ENCODE data around the gene DQX1.

GRCh38 chr2:74482801-74483674 lies 43.0 kb downstream of the DQX1 start, which contains the start of the genes CCDC142 and TTC31:
- TF ChIP-seq CTCF (IDR thresholded peaks at IDR 0.05; ENCODE audit: low read depth, low read length, missing input control) (peak; percentile 91), HNF4A (conservative IDR thresholded peaks at IDR 0.05) (peak; percentile 90 to 92), GABPA (IDR thresholded peaks at IDR 0.05 in 1 of 2, conservative IDR thresholded peaks at IDR 0.05 in 1 of 2) (peak; percentile 88 to 98), YY1 (IDR thresholded peaks at IDR 0.05) (peak; percentile 100), RXRA (IDR thresholded peaks at IDR 0.05) (peak; percentile 74 to 83), EGR1 (IDR thresholded peaks at IDR 0.05; ENCODE audit: low read depth in 2 of 2) (no peak), RAD21 (IDR thresholded peaks at IDR 0.05) (peak; percentile 89 to 92), ZBTB33 (IDR thresholded peaks at IDR 0.05) (peak; percentile 97), FOXA1 (IDR thresholded peaks at IDR 0.05) (no peak), JUND (IDR thresholded peaks at IDR 0.05) (peak in 1 of 2 donors; percentile 9)
- TF ChIP-seq, protein P1, sequence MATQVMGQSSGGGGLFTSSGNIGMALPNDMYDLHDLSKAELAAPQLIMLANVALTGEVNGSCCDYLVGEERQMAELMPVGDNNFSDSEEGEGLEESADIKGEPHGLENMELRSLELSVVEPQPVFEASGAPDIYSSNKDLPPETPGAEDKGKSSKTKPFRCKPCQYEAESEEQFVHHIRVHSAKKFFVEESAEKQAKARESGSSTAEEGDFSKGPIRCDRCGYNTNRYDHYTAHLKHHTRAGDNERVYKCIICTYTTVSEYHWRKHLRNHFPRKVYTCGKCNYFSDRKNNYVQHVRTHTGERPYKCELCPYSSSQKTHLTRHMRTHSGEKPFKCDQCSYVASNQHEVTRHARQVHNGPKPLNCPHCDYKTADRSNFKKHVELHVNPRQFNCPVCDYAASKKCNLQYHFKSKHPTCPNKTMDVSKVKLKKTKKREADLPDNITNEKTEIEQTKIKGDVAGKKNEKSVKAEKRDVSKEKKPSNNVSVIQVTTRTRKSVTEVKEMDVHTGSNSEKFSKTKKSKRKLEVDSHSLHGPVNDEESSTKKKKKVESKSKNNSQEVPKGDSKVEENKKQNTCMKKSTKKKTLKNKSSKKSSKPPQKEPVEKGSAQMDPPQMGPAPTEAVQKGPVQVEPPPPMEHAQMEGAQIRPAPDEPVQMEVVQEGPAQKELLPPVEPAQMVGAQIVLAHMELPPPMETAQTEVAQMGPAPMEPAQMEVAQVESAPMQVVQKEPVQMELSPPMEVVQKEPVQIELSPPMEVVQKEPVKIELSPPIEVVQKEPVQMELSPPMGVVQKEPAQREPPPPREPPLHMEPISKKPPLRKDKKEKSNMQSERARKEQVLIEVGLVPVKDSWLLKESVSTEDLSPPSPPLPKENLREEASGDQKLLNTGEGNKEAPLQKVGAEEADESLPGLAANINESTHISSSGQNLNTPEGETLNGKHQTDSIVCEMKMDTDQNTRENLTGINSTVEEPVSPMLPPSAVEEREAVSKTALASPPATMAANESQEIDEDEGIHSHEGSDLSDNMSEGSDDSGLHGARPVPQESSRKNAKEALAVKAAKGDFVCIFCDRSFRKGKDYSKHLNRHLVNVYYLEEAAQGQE (IDR thresholded peaks at IDR 0.05) = no peak

Measured in liver (tissue), 3 donors.